OCI-LY7 (cell line): ENCODE data around the gene TBC1D24. TPM values are rescaled to one million over a fixed set of nuclear protein-coding genes. Genes with fewer than 3 reads are reported as not detected.
"Not testable (repeated sequence)": the region's sequence is repeated elsewhere in the genome, so short reads cannot be mapped to it uniquely, and the experiment has no call there.

Source experiments
- BruUV-seq: library from RNA; stranded (reverse); fragments of 400-500 nt; replicated peaks from 2 replicates; lab custom pipeline; 2021; lab: Mats Ljungman, UMichigan
- CTCF ChIA-PET: fragments of 300-600 bp; sonication (Branson Sonifier 250); formaldehyde crosslinking; loops from one replicate; lab custom pipeline; 2022; ENCODE audit warnings: antibody characterized with exemption; ENCODE audit not compliant: unreplicated experiment; lab: Charles Lee
- POLR2A ChIA-PET: fragments of 300-600 bp; sonication (Branson Sonifier 250); formaldehyde crosslinking; loops from one replicate; lab custom pipeline; 2022; ENCODE audit warnings: antibody characterized with exemption; lab: Charles Lee
- DNase-seq: peaks from one replicate; pipeline ENCODE4 v3.0.0-alpha.2; 2015; ENCODE audit warnings: low spot score
- H2AFZ ChIP-seq: fragments of 200-600 bp; sonication (generic), shearing (Covaris generic); 2 replicates; pipeline ENCODE4 v1.6.1; 2014; ENCODE audit warnings: mild to moderate bottlenecking, antibody characterized with exemption, low read length, moderate library complexity
- H3K27ac ChIP-seq: fragments of 200-600 bp; sonication (generic); 2 replicates; pipeline ENCODE4 v1.5.1; 2014; ENCODE audit warnings: mixed run types, low read depth, mild to moderate bottlenecking, moderate library complexity, low read length, inconsistent platforms; ENCODE audit not compliant: poor library complexity, severe bottlenecking
- H3K36me3 ChIP-seq: fragments of 200-600 bp; sonication (generic); 2 replicates; pipeline ENCODE4 v1.6.1; 2014; ENCODE audit warnings: mild to moderate bottlenecking, antibody characterized with exemption, low read length, moderate library complexity, mixed read lengths; ENCODE audit not compliant: insufficient read depth
- H3K4me1 ChIP-seq: fragments of 200-600 bp; sonication (generic); 2 replicates; pipeline ENCODE4 v1.5.1; 2014; ENCODE audit warnings: mild to moderate bottlenecking, low read length; ENCODE audit not compliant: insufficient read depth, poor library complexity, severe bottlenecking
- H3K4me2 ChIP-seq: fragments of 200-600 bp; sonication (generic); 2 replicates; pipeline ENCODE4 v1.6.1; 2014; ENCODE audit warnings: mild to moderate bottlenecking, low read length
- H3K4me3 ChIP-seq: fragments of 200-600 bp; sonication (generic); 2 replicates; pipeline ENCODE4 v1.5.1; 2014; ENCODE audit warnings: mild to moderate bottlenecking, low read depth, low read length; ENCODE audit not compliant: poor library complexity, severe bottlenecking
- H3K79me2 ChIP-seq: fragments of 200-600 bp; sonication (generic); 2 replicates; pipeline ENCODE4 v1.6.1; 2016; ENCODE audit warnings: low read depth, mild to moderate bottlenecking, low read length, moderate library complexity, mixed read lengths; ENCODE audit not compliant: insufficient read depth
- H3K9me2 ChIP-seq: fragments of 200-600 bp; sonication (generic); 2 replicates; pipeline ENCODE4 v1.6.1; 2016; ENCODE audit warnings: mild to moderate bottlenecking, low read length, mixed read lengths; ENCODE audit not compliant: insufficient read depth
- H3K9me3 ChIP-seq: fragments of 200-600 bp; sonication (generic); 2 replicates; pipeline ENCODE4 v1.6.1; 2014; ENCODE audit warnings: mild to moderate bottlenecking, mixed run types, low read length, mixed read lengths
- H4K20me1 ChIP-seq: fragments of 200-600 bp; sonication (generic); 2 replicates; pipeline ENCODE4 v1.6.1; 2014; ENCODE audit warnings: mild to moderate bottlenecking, antibody characterized with exemption, low read length, moderate library complexity, mixed read lengths; ENCODE audit not compliant: insufficient read depth
- EZH2phosphoT487 ChIP-seq: fragments of 200-600 bp; sonication (generic); IDR thresholded peaks from 2 replicates; pipeline ENCODE4 v1.6.1; 2018; ENCODE audit warnings: low read depth, borderline replicate concordance, mild to moderate bottlenecking, mixed run types, antibody characterized with exemption, low read length, moderate library complexity, mixed read lengths
- intact Hi-C: fragments of 100-400 bp; cut with micrococcal nuclease; formaldehyde crosslinking; loops from one replicate; pipeline ENCODE4 v1.10.0; 2022; ENCODE audit not compliant: unreplicated experiment
- total RNA-seq, 2 experiments: library from RNA; depleted of rRNA in 1 of 2; stranded (reverse); fragments of >200 nt in 1 of 2; shearing (Covaris generic) in 1 of 2; gene quantifications; 2 replicates each; pipeline ENCODE4 v1.2.3, GENCODE V29; 2014 to 2022
- TF ChIP-seq, protein P1 (sequence below): fragments of 200-600 bp; sonication (generic); conservative IDR thresholded peaks from 2 replicates; pipeline ENCODE4 v1.5.1; 2014; ENCODE audit warnings: mild to moderate bottlenecking, antibody characterized with exemption, low read length, moderate library complexity, mixed read lengths

TBC1D24 gene
- total RNA-seq, 2 experiments from 2014 or later: 23.4 to 34.7 TPM

DNA sequence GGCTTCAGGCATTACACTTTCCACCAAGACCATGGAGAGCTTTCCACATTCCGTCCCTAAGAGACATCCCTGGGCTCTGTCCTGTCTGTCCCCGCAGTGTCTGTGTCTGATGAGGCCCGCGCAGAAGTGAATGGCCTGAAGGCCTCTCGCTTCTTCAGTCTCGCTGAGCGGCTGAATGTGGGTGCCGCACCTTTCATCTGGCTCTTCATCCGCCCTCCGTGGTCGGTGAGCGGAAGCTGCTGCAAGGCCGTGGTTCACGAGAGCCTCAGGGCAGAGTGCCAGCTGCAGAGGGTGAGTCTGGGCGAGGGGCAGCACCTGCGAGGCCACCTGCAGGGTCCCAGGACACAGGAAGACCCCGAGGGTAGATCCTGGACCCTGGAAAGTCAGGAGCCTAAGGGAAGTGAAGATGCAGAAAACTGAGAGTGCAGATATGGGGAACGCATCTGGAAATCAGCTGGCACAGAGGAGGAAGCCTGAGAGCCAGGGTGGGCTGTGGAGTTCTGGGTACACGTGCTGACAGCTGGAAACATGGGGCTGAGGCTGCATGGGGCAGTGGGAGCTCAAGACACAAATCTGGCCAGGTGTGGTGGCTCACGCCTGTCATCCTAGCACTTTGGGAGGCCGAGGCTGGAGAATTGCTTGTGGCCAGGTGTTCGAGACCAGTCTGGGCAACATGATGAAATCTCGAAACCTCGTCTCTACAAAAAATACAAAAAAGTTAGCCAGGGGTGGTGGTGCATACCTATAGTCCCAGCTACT is 37.7 kb upstream of the TBC1D24 start:
- TF ChIP-seq, protein P1, sequence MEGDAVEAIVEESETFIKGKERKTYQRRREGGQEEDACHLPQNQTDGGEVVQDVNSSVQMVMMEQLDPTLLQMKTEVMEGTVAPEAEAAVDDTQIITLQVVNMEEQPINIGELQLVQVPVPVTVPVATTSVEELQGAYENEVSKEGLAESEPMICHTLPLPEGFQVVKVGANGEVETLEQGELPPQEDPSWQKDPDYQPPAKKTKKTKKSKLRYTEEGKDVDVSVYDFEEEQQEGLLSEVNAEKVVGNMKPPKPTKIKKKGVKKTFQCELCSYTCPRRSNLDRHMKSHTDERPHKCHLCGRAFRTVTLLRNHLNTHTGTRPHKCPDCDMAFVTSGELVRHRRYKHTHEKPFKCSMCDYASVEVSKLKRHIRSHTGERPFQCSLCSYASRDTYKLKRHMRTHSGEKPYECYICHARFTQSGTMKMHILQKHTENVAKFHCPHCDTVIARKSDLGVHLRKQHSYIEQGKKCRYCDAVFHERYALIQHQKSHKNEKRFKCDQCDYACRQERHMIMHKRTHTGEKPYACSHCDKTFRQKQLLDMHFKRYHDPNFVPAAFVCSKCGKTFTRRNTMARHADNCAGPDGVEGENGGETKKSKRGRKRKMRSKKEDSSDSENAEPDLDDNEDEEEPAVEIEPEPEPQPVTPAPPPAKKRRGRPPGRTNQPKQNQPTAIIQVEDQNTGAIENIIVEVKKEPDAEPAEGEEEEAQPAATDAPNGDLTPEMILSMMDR: no peak
- no peak for TF ChIP-seq EZH2phosphoT487
- CTCF ChIA-PET: no interaction called here
- intact Hi-C loops: no loop called here

DNA sequence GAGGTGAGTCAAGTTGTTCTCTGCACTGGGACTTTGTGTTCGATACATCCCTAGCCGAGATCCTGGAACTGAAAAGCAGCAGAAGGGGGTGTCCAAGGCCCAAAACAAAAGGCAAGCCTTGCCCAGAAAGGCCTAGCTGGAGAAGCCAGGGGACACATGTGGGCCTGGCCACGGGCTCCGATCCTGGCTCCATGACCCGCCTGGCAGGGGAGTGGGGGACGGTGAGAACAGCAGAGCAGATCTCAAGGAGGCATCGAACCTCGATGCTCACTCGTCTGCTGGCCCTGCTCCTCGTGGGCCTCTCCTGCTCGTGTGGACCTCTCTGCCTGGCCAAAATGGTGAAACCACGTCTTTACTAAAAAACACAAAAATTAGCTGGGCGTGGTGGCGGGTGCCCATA is 36.8 kb upstream of the TBC1D24 start:
- H3K36me3 ChIP-seq: peaks cover 82% of the 10 kb centered on the region
- BruUV-seq: TSS peak; percentile 25
- H3K27ac ChIP-seq: no peak overlapping the region
- H3K4me3 ChIP-seq: no peak overlapping the region
- no peaks in the 10 kb centered on the region for H4K20me1 ChIP-seq
- peaks cover under 1% of the 10 kb centered on the region; the same call in 1 of the 2 replicates for H3K79me2 ChIP-seq
- no peak for DNase-seq
- intact Hi-C loops: no loop called here
- H3K4me1 ChIP-seq: peaks cover 17% of the 10 kb centered on the region
- H3K9me3 ChIP-seq: no peaks in the 10 kb centered on the region
- ChIA-PET POLR2A (interaction anchor here (0.7 kb wide), 1 partner anchor 234 kb away, joined by 3 read pairs; no protein-coding TSS in a partner anchor), CTCF (no interaction called here)
- no peak overlapping the region for H2AFZ ChIP-seq
- H3K9me2 ChIP-seq: no peaks in the 10 kb centered on the region
- TF ChIP-seq, protein P1: no peak
- no peak for TF ChIP-seq EZH2phosphoT487
- no peak overlapping the region for H3K4me2 ChIP-seq

More for the DNA sequence above, 37.7 kb upstream of the TBC1D24 start:
- Histone ChIP-seq H3K9me2 (no peaks in the 10 kb centered on the region), H3K4me3 (no peak overlapping the region), H3K36me3 (peaks cover 90% of the 10 kb centered on the region), H3K79me2 (peaks cover 10% of the 10 kb centered on the region; the same call in 1 of the 2 replicates), H4K20me1 (no peaks in the 10 kb centered on the region), H3K27ac (no peak overlapping the region), H2AFZ (no peak overlapping the region), H3K4me2 (no peak overlapping the region), H3K4me1 (peaks cover 17% of the 10 kb centered on the region), H3K9me3 (no peaks in the 10 kb centered on the region)
- POLR2A ChIA-PET: no interaction called here
- BruUV-seq: no TSS peak
- DNase-seq: no peak

DNA sequence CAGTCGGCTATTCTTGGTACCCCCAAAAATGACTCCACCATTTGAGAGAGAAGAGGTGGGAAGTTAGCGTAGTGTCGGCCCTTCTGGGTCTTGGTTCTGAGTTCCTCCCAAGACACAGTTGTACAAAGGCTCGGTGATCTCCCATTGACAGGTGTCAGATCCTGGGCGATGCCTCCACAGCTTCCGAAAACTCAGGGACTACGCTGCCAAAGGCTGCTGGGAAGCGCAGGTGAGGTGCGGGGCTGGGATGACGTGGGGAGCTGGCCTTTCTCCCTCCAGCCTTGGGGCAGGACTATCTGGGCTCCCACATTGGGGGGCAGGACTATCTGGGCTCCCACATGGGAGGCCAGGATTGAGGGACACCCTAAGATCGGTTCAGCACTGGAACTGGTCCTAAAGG is 35.3 kb upstream of the TBC1D24 start:
- H4K20me1 ChIP-seq: no peaks in the 10 kb centered on the region
- peak overlapping the region; percentile 28; the same call in 1 of the 2 replicates for H3K4me2 ChIP-seq
- peaks cover 17% of the 10 kb centered on the region for H3K4me1 ChIP-seq
- peak overlapping the region; percentile 55 for H3K27ac ChIP-seq
- CTCF ChIA-PET: interaction anchor here (0.6 to 2.0 kb wide), 2 partner anchors 9 to 17 kb away, joined by 3 to 7 read pairs; partner anchors contain the start of gene CCNF
- no peak overlapping the region for H2AFZ ChIP-seq
- H3K9me2 ChIP-seq: no peaks in the 10 kb centered on the region
- peaks cover 83% of the 10 kb centered on the region for H3K36me3 ChIP-seq
- BruUV-seq: no TSS peak
- H3K79me2 ChIP-seq: no peaks in the 10 kb centered on the region
- intact Hi-C loops: no loop called here
- H3K9me3 ChIP-seq: no peaks in the 10 kb centered on the region
- no peak for DNase-seq
- POLR2A ChIA-PET: interaction anchor here (0.5 to 0.6 kb wide), 2 partner anchors 30 to 297 kb away, joined by 3 to 4 read pairs; no protein-coding TSS in a partner anchor
- H3K4me3 ChIP-seq: no peak overlapping the region
- no peak for TF ChIP-seq EZH2phosphoT487
- TF ChIP-seq, protein P1: no peak

DNA sequence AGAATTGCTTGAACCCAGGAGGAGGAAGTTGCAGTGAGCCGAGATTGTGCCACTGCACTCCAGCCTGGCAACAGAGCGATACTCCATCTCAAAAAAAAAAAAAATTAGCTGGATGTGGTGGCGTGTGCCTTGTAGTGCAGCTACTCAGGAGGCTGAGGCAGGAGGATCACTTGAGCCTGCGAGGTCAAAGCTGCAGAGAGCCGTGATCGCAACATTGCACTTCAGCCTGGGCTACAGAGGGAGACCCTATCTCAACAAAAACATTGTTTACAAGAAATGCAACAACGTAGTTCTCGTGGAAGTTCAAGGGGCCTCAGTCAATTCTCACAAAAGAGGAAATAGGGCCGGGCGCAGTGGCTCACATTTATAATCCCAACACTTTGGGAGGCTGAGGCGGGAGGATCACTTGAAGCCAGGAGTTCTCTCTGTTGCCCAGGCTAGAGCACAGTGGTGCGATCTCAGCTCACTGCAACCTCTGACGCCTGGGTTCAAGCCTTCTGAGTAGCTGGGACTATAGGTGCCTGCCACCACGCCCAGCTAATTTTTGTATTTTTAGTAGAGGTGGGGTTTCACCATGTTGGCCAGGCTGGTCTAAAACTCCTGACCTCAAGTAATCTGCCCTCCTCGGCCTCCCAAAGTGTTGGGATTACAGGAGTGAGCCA is 33.7 kb upstream of the TBC1D24 start:
- ChIA-PET POLR2A (interaction anchor here (1.0 kb wide), 1 partner anchor 18 kb away, joined by 3 read pairs; the partner anchor contains the start of gene TEDC2), CTCF (interaction anchor here (2.0 kb wide), 1 partner anchor 11 kb away, joined by 7 read pairs; the partner anchor contains the start of gene CCNF)
- H3K9me2 ChIP-seq, BruUV-seq, H4K20me1 ChIP-seq, H3K79me2 ChIP-seq, H3K9me3 ChIP-seq, H2AFZ ChIP-seq, intact Hi-C loops, DNase-seq, H3K27ac ChIP-seq, H3K4me3 ChIP-seq, H3K4me2 ChIP-seq: not testable (repeated sequence)
- peaks cover 84% of the 10 kb centered on the region for H3K36me3 ChIP-seq
- peaks cover 17% of the 10 kb centered on the region for H3K4me1 ChIP-seq
